ENCODE measurements around the gene PILRA.

Gene PILRA

DNA sequence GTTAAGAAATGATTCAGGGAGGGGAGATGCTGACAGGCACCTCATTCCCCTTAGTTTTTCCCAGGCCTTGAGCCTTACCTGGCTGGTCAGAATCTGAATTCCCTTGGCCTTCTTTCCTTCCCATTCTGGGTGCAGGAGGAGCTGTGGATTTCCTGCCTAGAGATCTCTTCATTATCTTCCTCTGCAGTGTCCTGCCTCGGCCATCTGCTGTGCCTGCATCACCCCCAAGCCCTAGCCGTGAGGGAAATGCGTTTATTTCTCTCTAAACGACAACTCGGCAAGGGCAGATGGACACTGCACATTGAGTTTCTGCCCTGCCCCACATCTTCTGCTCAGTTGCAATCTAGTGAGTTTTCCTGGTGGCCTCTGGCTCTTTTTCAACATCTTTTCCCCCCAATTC lies 28.5 kb downstream of the PILRA start:
- Histone ChIP-seq H3K27ac (ENCODE audit: low read length) (no peak overlapping the region), H3K9me3 (ENCODE audit: control insufficient read depth, low read depth, low read length) (no peaks in the 10 kb centered on the region), H3K9ac (ENCODE audit: low read length) (no peak overlapping the region), H3K4me1 (ENCODE audit: control insufficient read depth, low read depth, low read length) (no peaks in the 10 kb centered on the region), H3K27me3 (ENCODE audit: control insufficient read depth, insufficient read depth, low read length) (no peaks in the 10 kb centered on the region), H3K4me3 (ENCODE audit: low read length) (no peak overlapping the region), H3K36me3 (ENCODE audit: control insufficient read depth, low read depth, low read length) (no peaks in the 10 kb centered on the region)

DNA sequence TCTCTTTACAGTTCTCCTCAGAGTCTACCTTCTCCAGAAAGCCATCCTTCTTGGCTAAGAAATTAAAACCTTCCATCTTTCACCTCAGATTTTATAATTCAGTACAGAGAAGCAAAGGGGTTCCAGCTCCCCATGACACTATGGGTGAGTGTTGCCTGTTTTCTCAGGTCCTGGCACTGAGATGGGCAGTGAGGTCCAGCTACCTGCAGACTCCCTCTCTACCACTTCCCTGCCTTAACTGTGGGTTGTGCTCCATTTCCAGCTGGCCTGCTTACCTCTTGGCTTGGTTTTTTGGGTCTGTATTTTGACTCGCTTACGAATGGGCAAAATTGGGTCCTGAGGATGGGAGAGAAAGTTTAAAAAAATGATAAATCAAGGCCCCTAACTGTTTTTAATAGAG lies 29.0 kb downstream of the PILRA start:
- Histone ChIP-seq H3K4me3 (ENCODE audit: low read length) (no peak overlapping the region), H3K27me3 (ENCODE audit: control insufficient read depth, insufficient read depth, low read length) (no peaks in the 10 kb centered on the region), H3K9ac (ENCODE audit: low read length) (no peak overlapping the region), H3K27ac (ENCODE audit: low read length) (no peak overlapping the region), H3K36me3 (ENCODE audit: control insufficient read depth, low read depth, low read length) (no peaks in the 10 kb centered on the region), H3K9me3 (ENCODE audit: control insufficient read depth, low read depth, low read length) (no peaks in the 10 kb centered on the region), H3K4me1 (ENCODE audit: control insufficient read depth, low read depth, low read length) (no peaks in the 10 kb centered on the region)

DNA sequence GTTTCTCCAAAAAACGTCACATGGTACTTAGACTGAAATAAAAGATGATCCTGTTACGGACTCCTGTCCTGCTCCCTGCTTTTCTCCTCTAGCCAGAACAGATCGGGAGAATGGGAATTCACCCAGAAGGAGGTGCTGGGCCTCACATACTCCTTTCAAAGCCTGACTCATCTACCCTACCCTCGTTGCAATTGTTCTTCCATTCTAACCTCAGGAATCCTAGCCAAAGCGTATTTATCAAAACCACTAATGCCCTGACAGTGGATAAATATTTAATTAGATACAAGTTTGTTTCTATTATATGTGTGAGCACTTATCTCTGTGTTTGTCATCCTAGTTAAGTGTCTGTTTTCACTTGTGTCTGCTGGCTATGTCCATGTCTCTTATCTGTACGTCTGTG lies 33.5 kb downstream of the PILRA start:
- no peaks in the 10 kb centered on the region for H3K4me1 ChIP-seq (ENCODE audit: control insufficient read depth, low read depth, low read length)
- H3K4me3 ChIP-seq (ENCODE audit: low read length) = no peak overlapping the region
- no peaks in the 10 kb centered on the region for H3K36me3 ChIP-seq (ENCODE audit: control insufficient read depth, low read depth, low read length)
- no peaks in the 10 kb centered on the region for H3K9me3 ChIP-seq (ENCODE audit: control insufficient read depth, low read depth, low read length)
- H3K27me3 ChIP-seq (ENCODE audit: control insufficient read depth, insufficient read depth, low read length) = no peaks in the 10 kb centered on the region
- no peak overlapping the region for H3K27ac ChIP-seq (ENCODE audit: low read length)
- H3K9ac ChIP-seq (ENCODE audit: low read length) = no peak overlapping the region

DNA sequence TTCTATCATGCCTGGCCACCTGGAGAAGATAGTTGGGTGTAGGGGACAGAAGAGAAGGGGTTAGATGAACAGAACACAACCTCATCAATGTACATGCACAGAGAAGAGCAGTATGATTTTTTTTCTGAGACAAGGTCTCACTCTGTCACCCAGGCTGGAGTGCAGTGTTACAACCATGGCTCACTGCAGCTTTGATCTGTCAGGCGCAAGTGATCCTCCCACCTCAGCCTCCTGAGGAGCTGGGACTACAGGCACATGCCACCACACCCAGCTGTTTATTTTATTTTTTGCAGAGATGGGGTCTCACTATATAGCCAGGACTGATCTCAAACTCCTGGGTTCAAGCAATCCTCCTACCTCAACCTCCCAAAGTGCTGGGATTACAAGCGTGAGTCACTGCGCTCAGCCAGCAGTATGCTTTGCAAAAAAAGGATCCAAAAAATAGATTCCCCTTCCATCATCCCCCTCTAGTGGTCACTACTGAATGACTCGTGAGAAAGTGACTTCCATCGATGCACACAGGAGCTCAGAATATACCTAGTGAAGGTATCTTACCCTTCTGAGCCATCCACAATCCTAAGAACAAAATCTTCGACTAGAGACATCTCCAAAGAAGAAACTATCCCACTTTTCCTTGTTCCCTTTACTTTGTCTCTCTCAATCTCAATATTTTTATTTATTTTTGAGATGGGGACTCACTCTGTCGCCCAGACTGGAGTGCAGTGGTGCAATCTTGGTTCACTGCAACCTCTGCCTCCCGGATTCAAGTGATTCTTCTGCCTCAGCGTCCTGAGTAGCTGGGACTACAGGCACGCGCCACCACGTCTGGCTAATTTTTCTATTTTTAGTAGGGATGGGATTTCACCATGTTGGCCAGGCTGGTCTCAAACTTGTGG lies 34.2 kb downstream of the PILRA start:
- H3K27me3 ChIP-seq (ENCODE audit: control insufficient read depth, insufficient read depth, low read length) = no peaks in the 10 kb centered on the region

DNA sequence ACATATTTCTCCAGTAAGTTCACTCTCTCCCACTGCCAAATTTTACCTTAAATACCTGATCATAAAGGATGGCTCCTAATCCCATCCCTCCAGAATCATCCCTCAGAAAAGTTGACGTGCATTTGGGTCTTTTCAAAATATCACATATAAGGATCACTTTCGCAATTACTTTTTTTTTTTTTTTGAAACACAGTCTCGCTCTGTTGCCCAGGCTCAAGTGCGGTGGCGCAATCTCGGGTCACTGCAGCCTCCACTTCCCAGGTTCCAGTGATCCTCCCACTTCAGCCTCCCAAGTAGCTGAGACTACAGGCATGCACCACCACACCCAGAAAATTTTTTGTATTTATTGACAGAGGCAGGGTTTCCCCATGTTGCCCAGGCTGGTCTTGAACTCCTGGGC lies 37.8 kb downstream of the PILRA start:
- H3K4me3 ChIP-seq (ENCODE audit: low read length) = no peak overlapping the region
- H3K9me3 ChIP-seq (ENCODE audit: control insufficient read depth, low read depth, low read length) = no peaks in the 10 kb centered on the region
- H3K4me1 ChIP-seq (ENCODE audit: control insufficient read depth, low read depth, low read length) = no peaks in the 10 kb centered on the region
- H3K27ac ChIP-seq (ENCODE audit: low read length) = no peak overlapping the region
- H3K36me3 ChIP-seq (ENCODE audit: control insufficient read depth, low read depth, low read length) = no peaks in the 10 kb centered on the region
- H3K27me3 ChIP-seq (ENCODE audit: control insufficient read depth, insufficient read depth, low read length) = no peaks in the 10 kb centered on the region
- no peak overlapping the region for H3K9ac ChIP-seq (ENCODE audit: low read length)

More for the DNA sequence above, 34.2 kb downstream of the PILRA start:
- Histone ChIP-seq H3K4me1 (ENCODE audit: control insufficient read depth, low read depth, low read length) (no peaks in the 10 kb centered on the region), H3K4me3 (ENCODE audit: low read length) (no peak overlapping the region), H3K36me3 (ENCODE audit: control insufficient read depth, low read depth, low read length) (no peaks in the 10 kb centered on the region), H3K9ac (ENCODE audit: low read length) (no peak overlapping the region), H3K9me3 (ENCODE audit: control insufficient read depth, low read depth, low read length) (no peaks in the 10 kb centered on the region), H3K27ac (ENCODE audit: low read length) (no peak overlapping the region)

DNA sequence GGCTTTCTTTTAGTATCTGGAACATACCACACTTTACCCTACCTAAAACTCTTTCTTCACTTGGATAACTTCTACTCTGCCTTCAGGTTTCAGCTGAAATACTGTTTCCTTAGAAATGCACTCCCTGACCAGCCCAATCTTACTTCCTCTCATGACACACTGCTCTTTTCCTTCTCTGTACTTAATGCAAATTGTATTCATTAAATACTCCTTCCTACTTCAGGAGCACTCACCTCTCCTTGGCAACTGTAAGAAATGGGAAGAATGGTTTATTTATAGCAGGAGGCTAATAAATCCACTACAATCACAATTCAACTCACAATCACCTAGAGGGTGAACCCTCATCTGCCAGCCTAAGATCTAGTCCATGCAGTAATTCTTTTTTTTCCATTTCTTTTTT lies 40.1 kb downstream of the PILRA start:
- no peak overlapping the region for H3K4me3 ChIP-seq (ENCODE audit: low read length)
- no peak overlapping the region for H3K9ac ChIP-seq (ENCODE audit: low read length)
- no peaks in the 10 kb centered on the region for H3K36me3 ChIP-seq (ENCODE audit: control insufficient read depth, low read depth, low read length)
- no peaks in the 10 kb centered on the region for H3K27me3 ChIP-seq (ENCODE audit: control insufficient read depth, insufficient read depth, low read length)
- H3K4me1 ChIP-seq (ENCODE audit: control insufficient read depth, low read depth, low read length) = no peaks in the 10 kb centered on the region
- no peaks in the 10 kb centered on the region for H3K9me3 ChIP-seq (ENCODE audit: control insufficient read depth, low read depth, low read length)
- H3K27ac ChIP-seq (ENCODE audit: low read length) = no peak overlapping the region

DNA sequence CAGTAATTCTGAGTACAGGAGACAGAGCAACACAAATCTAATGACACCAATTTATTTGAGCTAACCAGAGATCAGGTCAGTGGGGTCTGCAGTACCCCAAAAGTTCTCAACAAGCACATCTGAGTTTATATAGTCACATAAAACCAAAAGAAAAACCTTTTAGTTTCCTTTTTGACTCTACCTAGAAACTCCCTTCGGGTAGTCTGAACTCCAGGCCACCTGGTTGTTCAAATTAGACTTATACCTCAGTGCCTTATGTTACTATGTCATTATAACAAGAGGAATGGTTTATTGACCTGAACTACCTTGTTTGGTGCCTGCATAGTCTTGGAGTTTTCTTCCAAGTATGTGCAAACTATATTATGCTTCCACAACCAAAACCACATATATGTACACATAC lies 40.6 kb downstream of the PILRA start:
- H3K9me3 ChIP-seq (ENCODE audit: control insufficient read depth, low read depth, low read length) = no peaks in the 10 kb centered on the region
- no peak overlapping the region for H3K27ac ChIP-seq (ENCODE audit: low read length)

DNA sequence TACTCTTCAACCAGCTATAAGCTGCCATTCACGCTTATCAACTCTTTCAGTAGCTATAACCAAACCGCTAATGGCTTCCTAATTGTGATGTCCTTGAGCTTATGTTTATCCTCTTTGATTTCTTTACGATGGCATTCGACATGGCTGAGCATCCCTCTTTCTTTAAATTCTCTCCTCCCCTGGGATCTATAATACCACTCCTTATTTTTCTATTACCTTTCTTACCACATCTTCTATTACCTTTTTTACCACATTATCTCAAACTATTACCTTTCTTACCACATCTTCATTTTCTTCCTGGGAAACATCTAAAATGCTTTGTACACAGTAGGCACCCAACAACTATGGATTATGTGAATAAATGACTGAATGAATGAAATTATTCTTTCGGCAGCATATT lies 42.2 kb downstream of the PILRA start:
- Histone ChIP-seq H3K36me3 (ENCODE audit: control insufficient read depth, low read depth, low read length) (no peaks in the 10 kb centered on the region), H3K9me3 (ENCODE audit: control insufficient read depth, low read depth, low read length) (no peaks in the 10 kb centered on the region), H3K27me3 (ENCODE audit: control insufficient read depth, insufficient read depth, low read length) (no peaks in the 10 kb centered on the region), H3K4me1 (ENCODE audit: control insufficient read depth, low read depth, low read length) (no peaks in the 10 kb centered on the region), H3K9ac (ENCODE audit: low read length) (no peak overlapping the region), H3K4me3 (ENCODE audit: low read length) (no peak overlapping the region), H3K27ac (ENCODE audit: low read length) (no peak overlapping the region)

More for the DNA sequence above, 40.6 kb downstream of the PILRA start:
- Histone ChIP-seq H3K27me3 (ENCODE audit: control insufficient read depth, insufficient read depth, low read length) (no peaks in the 10 kb centered on the region), H3K4me3 (ENCODE audit: low read length) (no peak overlapping the region), H3K36me3 (ENCODE audit: control insufficient read depth, low read depth, low read length) (no peaks in the 10 kb centered on the region), H3K9ac (ENCODE audit: low read length) (no peak overlapping the region), H3K4me1 (ENCODE audit: control insufficient read depth, low read depth, low read length) (no peaks in the 10 kb centered on the region)

DNA sequence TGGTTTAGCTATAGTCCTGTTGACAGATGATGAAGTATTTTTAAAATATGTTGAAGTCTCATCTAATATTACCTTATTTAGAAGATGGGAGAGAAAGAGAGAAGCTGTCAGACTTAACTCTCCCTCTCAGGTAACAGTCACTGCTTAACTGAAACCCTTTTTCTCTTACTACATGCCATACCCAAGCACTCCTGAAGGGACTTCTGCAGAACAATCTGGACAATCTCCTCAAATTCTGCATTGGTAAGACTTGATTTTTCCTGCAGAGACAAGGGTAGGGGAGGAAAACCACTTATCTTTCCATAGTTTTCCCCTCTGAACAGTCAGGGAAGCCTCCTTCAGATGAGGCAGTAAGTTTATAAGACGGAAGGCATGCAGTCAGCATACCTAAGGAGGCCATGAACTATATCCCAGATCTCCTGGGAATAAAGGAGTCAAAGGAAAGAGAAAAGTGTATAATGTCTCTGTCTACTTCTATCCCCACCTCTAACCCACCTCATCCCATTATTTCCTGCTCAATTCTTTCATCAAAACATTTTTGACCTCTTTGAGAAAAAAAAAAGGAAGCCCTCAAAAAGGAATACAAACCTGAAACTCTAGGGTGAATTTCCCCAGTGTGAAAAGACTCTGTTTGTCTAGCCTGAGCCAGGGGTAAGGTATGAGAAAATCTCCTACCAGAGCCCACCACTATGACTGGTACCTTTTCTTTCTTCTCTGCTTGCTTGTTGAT lies 45.8 kb downstream of the PILRA start:
- H3K9me3 ChIP-seq (ENCODE audit: control insufficient read depth, low read depth, low read length) = no peaks in the 10 kb centered on the region
- no peak overlapping the region for H3K9ac ChIP-seq (ENCODE audit: low read length)
- no peaks in the 10 kb centered on the region for H3K4me1 ChIP-seq (ENCODE audit: control insufficient read depth, low read depth, low read length)
- H3K27ac ChIP-seq (ENCODE audit: low read length) = no peak overlapping the region
- H3K27me3 ChIP-seq (ENCODE audit: control insufficient read depth, insufficient read depth, low read length) = no peaks in the 10 kb centered on the region
- no peak overlapping the region for H3K4me3 ChIP-seq (ENCODE audit: low read length)
- no peaks in the 10 kb centered on the region for H3K36me3 ChIP-seq (ENCODE audit: control insufficient read depth, low read depth, low read length)

DNA sequence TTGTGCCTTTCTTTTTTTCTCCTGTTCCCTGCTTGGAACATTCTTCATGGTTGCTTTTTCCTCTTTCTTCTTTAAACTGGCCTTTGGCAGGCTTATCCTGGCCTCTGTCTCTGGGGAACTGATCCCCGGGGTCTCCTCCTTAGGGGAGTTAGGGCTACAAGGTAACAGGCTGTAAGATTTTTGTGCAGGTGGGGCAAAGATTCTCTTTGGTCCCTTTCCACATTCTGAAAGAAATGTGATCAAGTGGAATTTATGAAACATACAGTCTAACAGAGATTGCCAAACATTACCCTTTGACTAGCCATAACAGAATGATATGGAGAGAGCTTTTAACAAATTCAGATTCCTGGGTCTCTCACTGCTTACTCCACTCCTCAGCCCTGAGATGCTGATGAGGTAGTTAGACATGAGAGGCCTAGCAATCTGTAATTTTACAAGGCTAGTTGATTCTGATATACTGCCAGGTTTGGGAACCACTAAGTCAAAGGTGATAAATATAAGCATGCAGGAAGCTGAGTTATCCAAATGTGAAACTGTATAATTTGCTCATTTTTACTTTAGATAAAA lies 46.5 kb downstream of the PILRA start:
- no peak overlapping the region for H3K27ac ChIP-seq (ENCODE audit: low read length)
- H3K36me3 ChIP-seq (ENCODE audit: control insufficient read depth, low read depth, low read length) = no peaks in the 10 kb centered on the region
- H3K4me1 ChIP-seq (ENCODE audit: control insufficient read depth, low read depth, low read length) = no peaks in the 10 kb centered on the region

DNA sequence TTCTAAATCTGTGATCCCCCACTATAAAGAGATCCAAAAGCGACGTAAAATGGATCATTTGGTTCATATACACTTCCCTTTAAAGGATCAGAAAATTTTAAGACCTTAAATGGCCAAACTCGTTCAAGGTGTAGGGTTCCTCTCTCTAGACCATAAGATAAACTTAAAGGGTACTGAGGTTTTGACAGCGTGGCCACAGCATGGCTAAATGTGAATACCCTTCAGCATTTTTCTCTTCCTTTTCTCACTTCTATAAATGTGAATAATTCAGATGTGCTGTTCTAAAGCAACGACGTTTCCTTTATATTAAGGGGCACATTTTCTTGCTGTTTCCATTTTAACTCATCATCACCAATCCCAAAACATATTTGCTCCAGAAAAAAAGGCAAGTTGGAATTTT lies 50.0 kb downstream of the PILRA start:
- H3K27ac ChIP-seq (ENCODE audit: low read length) = no peak overlapping the region
- H3K9me3 ChIP-seq (ENCODE audit: control insufficient read depth, low read depth, low read length) = no peaks in the 10 kb centered on the region
- no peak overlapping the region for H3K9ac ChIP-seq (ENCODE audit: low read length)
- peaks cover 10% of the 10 kb centered on the region for H3K27me3 ChIP-seq (ENCODE audit: control insufficient read depth, insufficient read depth, low read length)
- no peaks in the 10 kb centered on the region for H3K36me3 ChIP-seq (ENCODE audit: control insufficient read depth, low read depth, low read length)
- H3K4me3 ChIP-seq (ENCODE audit: low read length) = no peak overlapping the region
- H3K4me1 ChIP-seq (ENCODE audit: control insufficient read depth, low read depth, low read length) = no peaks in the 10 kb centered on the region

More for the DNA sequence above, 46.5 kb downstream of the PILRA start:
- Histone ChIP-seq H3K9ac (ENCODE audit: low read length) (no peak overlapping the region), H3K9me3 (ENCODE audit: control insufficient read depth, low read depth, low read length) (no peaks in the 10 kb centered on the region), H3K27me3 (ENCODE audit: control insufficient read depth, insufficient read depth, low read length) (no peaks in the 10 kb centered on the region), H3K4me3 (ENCODE audit: low read length) (no peak overlapping the region)
